ENCODE measurements around the gene PDE6D.

GRCh38 chr2:231732604-231733003 is 48.5 kb downstream of the PDE6D start:
- peak; percentile 6 for TF ChIP-seq CTCF (IDR thresholded peaks at IDR 0.05; ENCODE audit: low read depth, low read length)
- no peak for TF ChIP-seq POLR2A (IDR thresholded peaks at IDR 0.05; ENCODE audit: extremely low read depth, insufficient read length)
